Hematopoietic multipotent progenitor cell treated with erythropoietin and hydrocortisone succinate and interleukin-3 and kit ligand, for 4 days (in vitro differentiated cells): ENCODE data around the gene ATP4A.
A peak's percentile ranks its signal among the peaks of the same experiment; 100 is the strongest.
"Not testable (repeated sequence)": the region's sequence is repeated elsewhere in the genome, so short reads cannot be mapped to it uniquely, and the experiment has no call there.

ENCODE experiments used
- DNase-seq: peaks from one replicate; pipeline ENCODE4 v3.0.0-alpha.2; 2015

ATP4A gene

DNA sequence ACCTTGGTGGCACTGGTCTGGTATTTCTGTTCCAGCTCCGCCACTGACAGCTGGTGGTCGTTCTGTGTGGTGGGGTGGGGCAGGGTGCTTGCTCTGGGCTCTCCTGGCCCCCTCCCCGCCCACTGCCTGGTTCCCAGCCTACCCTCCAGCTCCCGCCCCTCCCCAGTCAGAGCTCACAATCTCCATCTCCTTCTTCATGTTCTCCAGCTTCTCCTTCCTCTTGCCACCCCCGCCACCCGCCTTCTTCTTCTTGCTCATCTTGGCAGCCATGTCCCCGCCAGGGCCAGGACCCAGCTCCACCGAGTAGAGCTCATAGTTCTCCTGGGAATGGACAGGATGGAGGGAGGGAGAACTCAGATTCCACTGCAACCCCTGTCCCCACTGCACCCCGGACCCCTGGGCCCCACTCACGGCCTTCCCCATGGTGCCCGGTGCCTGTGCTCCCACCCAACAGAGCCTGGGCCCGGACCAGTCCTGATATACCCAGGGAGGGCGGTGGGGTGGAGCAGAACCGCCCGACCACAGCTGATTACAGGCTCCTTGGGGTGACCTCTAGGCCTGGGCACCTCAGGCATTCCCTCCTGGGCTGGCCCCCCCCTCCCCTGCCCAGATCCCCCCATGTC lies at the start of gene ATP4A:
Gene ATP4A, minus strand, starts transcription at position 452 of the 623 bp plus-strand sequence. Its CDS starts 29 bp downstream, at position 423.
- DNase-seq = no peak

DNA sequence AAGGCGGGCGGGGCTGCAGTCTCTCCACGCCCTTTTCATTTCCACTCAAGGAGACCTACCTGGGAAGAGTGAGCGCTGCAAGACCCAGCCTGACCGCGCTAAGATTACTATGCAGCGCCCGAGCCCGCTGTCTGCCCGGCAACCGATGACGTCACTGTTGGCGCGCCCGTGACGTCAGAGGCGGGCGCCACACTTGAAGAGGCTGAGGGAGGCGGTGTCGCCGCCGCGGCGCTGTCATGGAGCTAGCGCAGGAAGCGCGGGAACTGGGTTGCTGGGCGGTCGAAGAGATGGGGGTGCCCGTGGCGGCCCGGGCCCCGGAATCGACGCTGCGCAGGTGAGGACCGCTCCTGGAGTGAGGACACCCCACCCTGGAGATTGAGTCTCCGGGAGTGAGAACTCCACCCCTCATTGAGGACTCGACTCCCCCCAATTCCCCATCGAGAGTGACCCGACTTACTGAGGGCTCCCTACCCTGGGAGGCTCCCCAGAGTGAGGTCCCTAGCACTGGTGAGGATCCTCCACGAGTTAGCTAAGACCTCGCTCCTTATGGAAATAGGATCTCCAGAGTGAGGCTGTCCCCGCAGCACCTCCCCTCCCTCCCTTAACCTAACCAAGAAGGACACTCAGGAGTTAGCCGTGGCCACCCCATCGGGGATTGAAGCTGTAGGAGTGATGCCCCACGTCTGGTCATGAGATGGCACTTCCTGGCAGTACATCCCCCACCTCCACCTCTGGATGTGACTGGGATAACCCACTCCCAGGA lies 49.3 kb upstream of the ATP4A start, which contains the start of gene HAUS5:
Gene HAUS5, plus strand, starts transcription at position 177 of the 763 bp plus-strand sequence. Its CDS starts 60 bp downstream, at position 237.
- DNase-seq = peak; percentile 96

DNA sequence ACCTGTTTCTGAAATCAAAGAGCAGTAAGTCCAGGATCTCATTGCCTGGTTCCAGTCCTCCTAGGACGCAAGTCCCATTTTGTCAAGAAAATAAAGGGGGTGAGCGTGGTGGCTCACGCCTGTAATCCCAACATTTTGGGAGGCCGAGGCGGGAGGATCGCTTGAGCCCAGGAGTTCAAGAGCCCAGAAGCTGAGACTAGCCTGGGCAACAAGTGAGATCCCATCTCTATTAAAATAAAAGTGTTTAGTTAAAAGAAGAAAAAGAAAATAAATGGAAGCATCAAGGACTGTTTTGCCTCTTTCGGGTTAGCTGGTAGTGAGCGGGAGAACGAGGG lies 48.7 kb upstream of the ATP4A start:
- DNase-seq = no peak

DNA sequence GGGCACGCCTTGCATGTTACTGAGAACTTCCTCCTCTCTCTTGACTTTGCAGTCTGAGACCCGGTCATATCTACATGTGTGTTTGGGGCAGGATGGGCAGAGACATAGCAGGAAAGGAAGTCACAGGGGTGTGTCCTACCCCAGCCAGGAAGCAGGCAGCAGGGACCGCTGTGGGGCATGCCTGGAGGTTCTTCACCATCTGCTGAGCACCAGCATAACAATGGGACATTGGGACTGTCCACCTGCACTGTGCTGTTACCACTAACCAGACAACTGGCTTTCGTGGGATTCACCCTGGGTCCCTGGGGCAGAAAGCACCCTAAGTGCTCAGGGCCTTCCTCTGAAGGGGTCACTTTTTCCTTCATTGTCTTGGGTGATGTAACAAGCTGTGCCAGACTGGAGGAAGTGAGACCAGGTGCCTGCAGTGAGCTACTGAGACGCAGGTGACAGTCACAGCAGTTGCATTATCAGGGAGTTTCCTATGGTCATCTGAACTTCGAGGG lies 46.4 kb upstream of the ATP4A start:
- DNase-seq = peak; percentile 81

DNA sequence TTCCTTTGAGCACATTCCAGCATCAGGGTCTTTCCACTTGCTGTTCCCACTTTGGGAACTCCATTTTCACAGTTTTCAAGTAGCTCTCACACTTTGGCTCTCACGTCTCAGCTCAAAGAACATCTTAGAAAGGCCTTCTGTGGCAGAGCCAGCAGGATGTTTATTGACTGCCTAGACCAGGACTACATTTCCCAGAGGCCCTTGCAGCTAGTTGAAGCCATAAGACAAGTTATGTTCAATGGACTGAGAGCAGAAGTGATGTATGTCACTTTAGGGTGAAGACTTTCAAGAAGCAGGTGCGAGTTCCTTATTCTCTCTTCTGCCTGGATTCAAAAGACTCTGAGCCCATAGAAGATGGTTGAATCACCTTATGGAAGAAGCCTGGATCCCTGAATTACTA lies 44.8 kb upstream of the ATP4A start:
- DNase-seq = peak; percentile 44

DNA sequence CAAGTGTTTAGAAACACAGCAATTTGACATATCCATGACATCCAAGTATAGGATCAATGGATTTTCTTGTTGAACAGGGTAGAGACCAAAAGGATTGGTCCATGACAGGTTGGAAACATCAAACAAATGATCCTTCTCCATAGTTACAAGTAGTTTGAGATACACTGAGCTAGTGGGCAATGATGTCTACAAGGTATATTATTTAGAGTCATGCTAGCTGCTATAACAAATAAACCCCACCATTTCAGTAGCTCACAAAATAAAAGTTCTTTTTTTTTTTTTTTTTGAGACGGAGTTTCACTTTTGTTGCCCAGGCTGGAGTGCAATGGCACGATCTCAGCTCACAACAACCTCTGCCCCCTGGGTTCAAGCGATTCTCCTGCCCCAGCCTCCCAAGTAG lies 44.2 kb upstream of the ATP4A start:
- no peak for DNase-seq

DNA sequence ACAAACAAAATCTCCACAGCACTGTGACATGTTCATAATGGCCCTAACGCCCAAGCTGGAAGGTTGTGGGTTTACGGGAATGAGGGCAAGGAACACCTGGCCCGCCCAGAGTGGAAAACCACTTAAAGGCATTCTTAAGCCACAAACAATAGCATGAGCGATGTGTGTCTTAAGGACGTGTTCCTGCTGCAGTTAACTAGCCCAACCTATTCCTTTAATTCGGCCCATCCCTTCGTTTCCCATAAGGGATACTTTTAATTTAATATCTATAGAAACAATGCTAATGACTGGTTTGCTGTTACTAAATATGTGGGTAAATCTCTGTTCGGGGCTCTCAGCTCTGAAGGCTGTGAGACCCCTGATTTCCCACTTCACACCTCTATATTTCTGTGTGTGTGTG lies 43.7 kb upstream of the ATP4A start:
- DNase-seq = not testable (repeated sequence)

DNA sequence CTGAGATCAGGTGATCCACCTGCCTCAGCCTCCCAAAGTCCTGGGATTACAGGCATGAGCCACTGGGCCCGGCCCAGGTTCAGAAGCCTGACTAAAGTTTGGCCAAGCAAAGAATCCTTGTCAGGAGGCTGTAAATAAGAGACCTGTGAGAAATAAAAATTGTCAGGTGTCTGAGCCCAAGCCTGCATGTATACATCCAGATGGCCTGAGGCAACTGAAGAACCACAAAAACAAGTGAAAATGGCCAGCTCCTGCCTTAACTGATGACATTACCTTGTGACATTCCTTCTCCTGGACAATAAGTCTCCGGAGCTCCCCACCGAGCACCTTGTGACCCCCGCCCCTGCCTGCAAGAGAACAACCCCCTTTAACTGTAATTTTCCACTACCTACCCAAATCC lies 41.0 kb upstream of the ATP4A start:
- not testable (repeated sequence) for DNase-seq

DNA sequence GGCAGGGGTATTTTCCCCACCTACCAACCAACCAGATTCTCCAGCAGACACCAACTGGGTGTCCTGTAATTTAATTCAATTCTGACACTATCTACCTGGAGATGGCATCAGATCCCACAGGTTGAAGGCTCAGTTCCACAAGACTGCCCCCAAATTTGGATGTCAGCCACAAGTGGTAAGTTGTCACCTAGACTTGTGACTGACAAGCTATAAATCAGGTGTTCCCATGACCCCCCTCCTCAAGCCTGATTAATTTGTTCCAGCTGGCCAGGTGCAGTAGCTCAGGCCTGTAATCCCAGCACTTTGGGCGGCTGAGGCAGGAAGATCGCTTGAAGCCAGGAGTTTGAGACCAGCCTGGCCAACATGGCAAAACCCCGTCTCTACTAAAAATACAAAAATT lies 38.5 kb upstream of the ATP4A start:
- DNase-seq = no peak

DNA sequence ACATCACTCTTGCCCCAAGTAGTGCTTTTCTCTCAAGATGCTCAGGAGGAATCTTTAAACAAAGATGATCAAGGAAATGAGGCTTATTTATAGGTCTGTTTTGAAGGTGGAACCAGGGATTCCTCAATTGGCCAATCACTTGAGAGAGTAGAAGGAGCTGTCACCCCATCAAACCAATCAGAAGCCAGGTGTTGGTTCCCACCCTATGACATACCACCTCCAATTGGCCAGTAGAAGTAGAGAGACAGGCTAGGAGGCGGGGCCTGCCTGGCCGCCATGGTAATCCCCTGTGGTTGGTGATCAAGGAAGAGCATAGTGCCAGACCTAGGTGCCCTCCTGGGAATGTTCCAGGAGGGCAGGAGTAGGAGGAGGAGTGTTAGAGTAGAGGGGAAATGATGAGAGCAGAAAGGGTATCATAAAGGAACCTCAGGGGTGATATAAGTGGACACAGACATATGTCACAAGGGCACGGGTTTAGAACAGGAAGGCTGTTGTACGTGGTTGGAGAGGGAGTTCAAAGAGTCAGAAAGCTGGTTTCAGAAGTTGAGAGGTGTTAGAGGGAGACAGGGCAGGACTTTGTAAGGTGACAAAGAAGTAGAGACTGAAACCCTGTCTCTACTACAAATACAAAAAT lies 33.0 kb upstream of the ATP4A start:
- DNase-seq = peak; percentile 44

DNA sequence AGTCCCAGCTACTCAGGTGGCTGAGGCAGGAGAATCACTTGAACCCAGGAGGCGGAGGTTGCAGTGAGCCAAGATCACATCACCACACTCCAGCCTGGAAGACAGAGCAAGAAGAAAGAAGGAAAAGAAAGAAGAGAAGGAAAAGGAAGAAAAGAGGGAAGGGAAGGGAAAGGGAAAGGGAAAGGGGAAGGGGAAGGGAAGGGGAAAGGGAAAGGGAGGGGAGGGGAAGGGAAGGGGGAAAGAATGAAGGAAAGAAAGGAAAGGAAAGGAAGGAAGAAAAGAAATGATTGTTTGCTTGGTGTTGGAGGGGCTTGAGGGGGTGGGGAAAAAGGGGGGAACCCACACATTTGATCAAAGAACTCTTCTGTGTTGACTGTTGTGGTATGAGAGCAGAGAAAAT lies 32.5 kb upstream of the ATP4A start:
- DNase-seq = no peak

DNA sequence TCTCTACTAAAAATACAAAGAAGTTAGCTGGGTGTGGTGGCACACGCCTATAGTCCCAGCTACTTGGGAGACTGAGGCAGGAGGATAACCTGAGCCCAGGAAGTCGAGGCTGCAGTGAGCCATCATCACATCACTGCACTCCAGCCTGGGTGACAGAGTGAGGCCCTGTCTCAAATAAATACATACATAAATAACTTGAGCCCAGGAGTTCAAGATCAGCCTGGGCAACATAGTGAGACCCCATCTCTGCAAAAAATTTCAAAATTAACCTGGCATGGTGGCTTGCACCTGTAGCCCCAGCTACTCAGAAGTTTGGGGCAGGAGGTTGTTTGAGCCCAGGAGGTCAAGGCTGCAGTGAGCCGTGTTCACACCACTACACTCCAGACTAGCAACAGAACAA lies 31.6 kb upstream of the ATP4A start:
- DNase-seq = not testable (repeated sequence)

DNA sequence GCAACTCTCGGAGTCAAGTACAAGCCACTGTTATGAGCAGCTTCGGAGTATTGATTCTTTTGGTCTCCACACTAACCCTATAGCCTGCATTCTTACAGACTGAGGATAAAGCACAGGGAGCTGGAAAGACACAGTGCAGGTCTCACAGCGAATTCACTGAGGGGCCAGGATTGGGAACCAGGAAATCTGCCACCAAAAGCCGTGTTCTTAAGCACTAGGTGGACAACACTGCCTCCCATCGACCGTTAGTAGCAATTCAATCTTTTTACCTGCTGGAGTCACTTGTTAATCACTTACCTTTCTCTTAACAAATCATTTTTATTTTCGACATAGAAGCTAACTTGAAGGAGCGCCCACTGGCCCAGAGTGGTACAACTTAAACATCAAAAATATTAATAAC lies 28.8 kb upstream of the ATP4A start:
- DNase-seq = peak; percentile 56

DNA sequence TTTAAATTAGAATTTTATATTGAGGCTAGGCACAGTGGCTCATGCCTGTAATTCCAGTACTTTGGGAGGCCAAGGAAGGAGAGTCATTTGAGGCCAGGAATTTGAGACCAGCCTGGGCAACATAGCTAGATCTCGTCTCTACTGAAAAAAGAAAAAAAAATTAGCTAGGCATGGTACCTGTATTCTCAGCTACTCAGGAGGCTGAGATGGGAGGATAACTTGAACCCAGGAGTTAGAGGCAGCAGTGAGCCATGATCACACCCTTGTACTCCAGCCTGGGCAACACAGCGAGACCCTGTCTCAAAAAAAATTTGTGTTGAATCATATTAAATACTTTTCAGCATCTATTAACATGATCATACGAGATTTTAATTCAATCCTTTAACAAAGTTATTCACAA lies 27.4 kb upstream of the ATP4A start:
- no peak for DNase-seq

DNA sequence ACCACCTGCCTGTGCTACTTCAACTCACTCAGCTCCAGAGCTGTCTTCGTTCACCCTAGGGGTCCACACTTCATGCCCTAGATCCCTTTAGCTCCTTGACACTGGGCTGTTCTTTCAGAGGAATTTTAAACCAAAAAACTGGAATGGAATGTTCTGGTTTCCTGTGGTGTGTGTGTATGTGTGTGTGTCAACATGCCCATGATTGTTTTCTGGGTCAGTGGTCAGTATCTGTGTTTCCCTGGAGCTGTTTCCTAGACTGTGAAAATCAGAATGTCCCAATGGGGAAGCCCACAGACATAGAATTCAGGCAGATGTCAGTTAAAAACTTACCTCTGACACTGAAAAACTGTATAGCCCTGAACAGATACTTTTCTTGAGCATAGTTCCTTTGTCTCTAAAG lies 23.9 kb upstream of the ATP4A start:
- no peak for DNase-seq

DNA sequence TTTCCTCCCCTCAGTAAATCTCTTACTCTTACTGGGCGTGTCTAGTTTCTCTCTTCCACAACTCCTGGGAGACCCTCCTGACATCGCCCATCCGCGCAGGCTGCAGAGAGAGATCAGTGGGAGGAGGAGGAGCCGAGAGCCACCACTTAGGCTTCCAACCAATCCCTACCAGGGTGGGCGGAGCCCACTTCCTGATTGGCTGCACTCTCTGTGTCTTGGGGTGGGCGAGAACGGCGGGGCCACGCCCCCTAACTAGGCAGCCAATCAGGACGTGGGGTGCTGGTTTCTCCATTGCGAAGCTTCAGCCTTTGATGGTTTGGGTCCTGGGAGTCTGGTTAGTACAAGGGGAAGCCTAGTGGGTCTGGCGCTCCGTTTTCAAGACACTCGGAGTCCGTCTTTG lies 22.4 kb upstream of the ATP4A start, which contains the start of gene PMIS2:
Gene PMIS2, plus strand, starts transcription at position 326 of the 400 bp plus-strand sequence. CDS start 87 bp downstream, outside the sequence.
- DNase-seq = peak; percentile 51

DNA sequence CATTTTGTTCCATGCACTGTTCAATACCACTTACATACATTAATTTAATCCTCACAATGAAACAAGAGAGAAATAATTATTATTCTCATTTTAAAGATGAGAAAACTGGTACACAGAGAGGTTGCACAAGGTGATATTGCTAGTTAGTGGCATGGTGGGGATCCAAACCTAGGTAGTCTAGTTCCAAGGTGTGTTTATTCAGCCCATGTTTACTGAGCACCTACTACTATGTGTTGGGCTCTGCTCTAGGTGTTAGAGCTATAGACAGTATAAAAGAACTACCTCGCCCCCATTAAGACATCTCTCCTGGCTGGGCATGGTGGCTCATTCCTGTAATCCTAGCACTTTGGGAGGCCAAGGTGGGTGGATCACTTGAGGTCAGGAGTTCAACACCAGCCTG lies 19.3 kb upstream of the ATP4A start:
- no peak for DNase-seq

DNA sequence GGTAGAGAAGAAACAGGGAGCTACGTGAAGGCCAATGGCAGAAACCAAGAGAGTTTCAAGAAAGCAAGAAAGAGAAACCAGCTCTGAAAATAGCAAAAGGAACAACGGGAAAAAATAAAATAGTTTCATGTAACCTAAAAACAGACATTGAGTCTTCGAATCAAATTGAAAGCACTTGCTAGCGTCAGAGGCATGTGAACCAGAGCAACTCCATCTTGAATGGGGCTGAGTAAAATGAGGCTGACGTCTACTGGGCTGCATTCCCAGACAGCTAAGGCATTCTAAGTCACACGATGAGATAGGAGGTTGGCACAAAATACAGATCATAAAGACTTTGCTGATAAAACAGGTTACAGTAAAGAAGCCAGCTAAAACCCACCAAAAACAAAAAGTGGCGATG lies 15.2 kb upstream of the ATP4A start:
- DNase-seq = no peak

DNA sequence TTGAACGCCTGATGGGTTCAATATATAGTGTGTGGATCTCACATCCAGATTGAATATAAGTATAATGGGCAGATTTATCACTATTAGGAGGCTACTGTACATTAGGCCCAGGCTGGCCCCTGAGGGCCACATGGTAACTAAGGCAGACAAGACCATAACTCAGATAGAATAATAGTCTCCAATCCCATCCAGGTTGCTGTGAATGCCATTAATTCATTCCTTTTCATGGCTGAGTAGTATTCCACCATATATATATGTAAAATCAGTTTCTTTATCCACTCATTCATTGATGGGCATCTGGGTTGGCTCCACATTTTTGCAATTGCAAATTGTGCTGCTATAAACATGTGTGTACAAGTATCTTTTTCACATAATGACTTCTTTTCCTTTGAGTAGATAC lies 14.5 kb upstream of the ATP4A start:
- DNase-seq = no peak

DNA sequence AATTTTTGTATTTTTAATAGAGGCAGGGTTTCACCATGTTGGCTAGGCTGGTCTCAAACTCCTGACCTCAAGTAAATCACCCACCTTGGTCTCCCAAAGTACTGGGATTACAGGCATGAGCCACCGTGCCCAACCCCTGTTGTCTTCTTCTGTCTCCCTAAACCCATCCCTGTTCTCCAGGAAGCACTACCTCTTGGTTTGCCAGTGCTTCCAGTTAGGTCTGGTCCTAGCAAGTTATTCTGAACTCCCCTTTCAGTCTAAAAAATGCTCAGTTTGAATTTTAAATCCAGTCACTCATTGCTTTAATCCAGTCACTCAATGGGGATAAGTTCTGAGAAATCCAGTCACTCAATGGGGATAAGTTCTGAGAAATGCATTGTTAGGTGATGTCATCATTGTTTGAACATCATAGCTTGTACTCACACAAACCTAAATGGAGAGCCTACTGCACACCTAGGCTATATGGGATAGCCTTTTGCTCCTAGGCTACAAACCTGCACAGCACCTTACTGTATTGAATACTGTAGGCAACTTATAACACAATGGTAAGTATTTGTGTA lies 8.0 kb upstream of the ATP4A start:
- DNase-seq = no peak

DNA sequence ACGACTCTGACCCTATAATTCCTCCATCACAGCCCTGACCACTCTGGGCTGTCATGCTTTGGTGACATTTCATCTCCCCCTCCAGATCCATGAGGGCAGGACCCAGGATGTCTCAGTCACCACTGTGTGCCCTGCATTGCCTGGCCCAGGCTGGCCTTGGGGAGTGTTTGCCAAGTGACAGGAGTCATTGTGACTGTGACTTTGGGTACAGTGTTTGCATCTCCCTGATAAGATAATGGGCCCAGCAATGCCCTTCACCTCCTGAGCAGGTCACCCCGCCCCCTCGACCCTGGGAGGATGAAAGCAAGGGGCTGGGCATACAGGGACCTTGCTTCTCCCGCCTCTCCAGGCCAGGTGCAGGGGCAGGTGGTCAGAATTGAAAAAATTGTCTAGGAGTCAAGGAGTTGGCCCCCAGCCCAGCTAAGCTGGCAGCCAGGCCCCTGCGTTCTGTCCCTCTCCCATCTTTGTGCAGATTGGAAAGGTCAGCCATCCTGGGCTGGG lies 5.9 kb upstream of the ATP4A start:
- DNase-seq = no peak

DNA sequence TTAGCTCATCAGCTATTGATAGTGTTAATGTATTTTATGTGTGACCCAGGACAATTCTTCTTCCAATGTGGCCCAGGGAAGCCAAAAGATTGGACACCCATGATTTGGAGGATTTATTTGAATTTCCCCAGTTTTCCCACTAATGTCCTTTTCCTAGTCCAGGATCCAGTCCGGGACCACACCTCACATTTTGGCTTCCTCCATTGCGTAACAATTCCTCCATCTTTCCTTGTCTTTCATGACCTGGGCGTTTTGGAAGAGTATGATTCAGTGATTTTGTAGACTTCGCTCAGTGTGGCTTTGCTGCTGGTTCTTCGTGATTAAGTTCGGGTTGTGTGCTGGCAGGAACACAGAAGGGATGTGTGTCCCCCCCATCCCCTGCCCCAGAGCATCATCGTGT lies 3.3 kb upstream of the ATP4A start:
- no peak for DNase-seq
